SU-DHL-6 (cell line): ENCODE results near the gene FAM114A2.

Experiments
- EZH2phosphoT487 ChIP-seq: fragments of 200-600 bp; sonication (generic), shearing (Covaris generic); conservative IDR thresholded peaks from 2 replicates; pipeline ENCODE4 v1.6.1; 2018; ENCODE audit warnings: mild to moderate bottlenecking, antibody characterized with exemption, low read length, moderate library complexity, mixed read lengths
- TF ChIP-seq, protein P1 (sequence below): fragments of 200-600 bp; sonication (generic); IDR thresholded peaks from one replicate; pipeline ENCODE4 v1.5.1; 2017; ENCODE audit warnings: antibody characterized with exemption, mild to moderate bottlenecking, low read length, moderate library complexity; ENCODE audit not compliant: insufficient read depth, poor library complexity, severe bottlenecking

GRCh38 chr5:154046486-154046885, 7.8 kb upstream of the FAM114A2 start:
- TF ChIP-seq, protein P1, sequence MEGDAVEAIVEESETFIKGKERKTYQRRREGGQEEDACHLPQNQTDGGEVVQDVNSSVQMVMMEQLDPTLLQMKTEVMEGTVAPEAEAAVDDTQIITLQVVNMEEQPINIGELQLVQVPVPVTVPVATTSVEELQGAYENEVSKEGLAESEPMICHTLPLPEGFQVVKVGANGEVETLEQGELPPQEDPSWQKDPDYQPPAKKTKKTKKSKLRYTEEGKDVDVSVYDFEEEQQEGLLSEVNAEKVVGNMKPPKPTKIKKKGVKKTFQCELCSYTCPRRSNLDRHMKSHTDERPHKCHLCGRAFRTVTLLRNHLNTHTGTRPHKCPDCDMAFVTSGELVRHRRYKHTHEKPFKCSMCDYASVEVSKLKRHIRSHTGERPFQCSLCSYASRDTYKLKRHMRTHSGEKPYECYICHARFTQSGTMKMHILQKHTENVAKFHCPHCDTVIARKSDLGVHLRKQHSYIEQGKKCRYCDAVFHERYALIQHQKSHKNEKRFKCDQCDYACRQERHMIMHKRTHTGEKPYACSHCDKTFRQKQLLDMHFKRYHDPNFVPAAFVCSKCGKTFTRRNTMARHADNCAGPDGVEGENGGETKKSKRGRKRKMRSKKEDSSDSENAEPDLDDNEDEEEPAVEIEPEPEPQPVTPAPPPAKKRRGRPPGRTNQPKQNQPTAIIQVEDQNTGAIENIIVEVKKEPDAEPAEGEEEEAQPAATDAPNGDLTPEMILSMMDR, result no peak
- TF ChIP-seq EZH2phosphoT487, result no peak
